Measurements from ENCODE around the gene CDV3. TPM values are rescaled to one million over a fixed set of nuclear protein-coding genes. Genes with fewer than 3 reads are reported as not detected.
A peak's percentile ranks its signal among the peaks of the same experiment; 100 is the strongest.
"Not testable (repeated sequence)": the region's sequence is repeated elsewhere in the genome, so short reads cannot be mapped to it uniquely, and the experiment has no call there.

CDV3 gene, protein sequence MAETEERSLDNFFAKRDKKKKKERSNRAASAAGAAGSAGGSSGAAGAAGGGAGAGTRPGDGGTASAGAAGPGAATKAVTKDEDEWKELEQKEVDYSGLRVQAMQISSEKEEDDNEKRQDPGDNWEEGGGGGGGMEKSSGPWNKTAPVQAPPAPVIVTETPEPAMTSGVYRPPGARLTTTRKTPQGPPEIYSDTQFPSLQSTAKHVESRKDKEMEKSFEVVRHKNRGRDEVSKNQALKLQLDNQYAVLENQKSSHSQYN
- total RNA-seq (2022) (278 and 309 TPM in 2 replicates), Bru-seq, nascent RNA (percentile 98 among the genes with signal in this experiment), BruChase-seq, experiment 1, labeled RNA remaining after a 6-hour chase (percentile 99 among the genes with signal in this experiment), BruChase-seq, experiment 2, labeled RNA remaining after a 2-hour chase (percentile 99 among the genes with signal in this experiment)
- long read RNA-seq, transcript CDV3-203 (5 exons, 955 nt): minor isoform, 72 of 283 reads
- long read RNA-seq, transcript CDV3-201 (5 exons, 3,307 nt): major isoform, 92 of 283 reads
- long read RNA-seq, partial matches to known transcripts: 12 of 283 reads
- long read RNA-seq, other reads (novel, unspliced or antisense): 107 of 283 reads

GRCh38 chr3:133573629-133574194 lies at the start of gene CDV3:
CDV3 (plus strand) TSS chr3:133573686; CDS start chr3:133574045, 359 bp downstream.
- intact Hi-C loops (cut with micrococcal nuclease): loop anchor here (2.0 to 10.0 kb wide), 2 partner anchors 37 to 231 kb away; partner anchors contain the start of gene SRPRB
- POLR2A ChIA-PET: interaction anchor here (0.6 to 4.2 kb wide), 22 partner anchors 9 to 912 kb away, joined by 3 to 57 read pairs (median 4); partner anchors contain the start of genes ANAPC13 and CEP63
- CTCF ChIA-PET: interaction anchor here (0.5 to 6.5 kb wide), 6 partner anchors 87 to 887 kb away, joined by 3 to 86 read pairs (median 4); no protein-coding TSS in a partner anchor
- Mint-ChIP-seq H3K27ac (ENCODE audit: low read depth, unreplicated experiment) (peak within 1 kb of the TSS; percentile 91), H3K9me3 (ENCODE audit: unreplicated experiment) (no peaks in the 10 kb centered on the region), H3K4me3 (ENCODE audit: unreplicated experiment) (peak within 1 kb of the TSS; percentile 91), H3K4me1 (ENCODE audit: insufficient read depth, unreplicated experiment) (peaks cover 30% of the 10 kb centered on the region), H3K36me3 (ENCODE audit: insufficient read depth, unreplicated experiment) (peaks cover 43% of the 10 kb centered on the region), H3K27me3 (ENCODE audit: insufficient read depth, unreplicated experiment) (no peaks in the 10 kb centered on the region)
- DNase-seq (ENCODE audit: unreplicated experiment): no peak
- no peak for TF ChIP-seq CTCF (IDR thresholded peaks at IDR 0.05; ENCODE audit: unreplicated experiment)
- BruUV-seq (replicated peaks): no TSS peak

DNA sequence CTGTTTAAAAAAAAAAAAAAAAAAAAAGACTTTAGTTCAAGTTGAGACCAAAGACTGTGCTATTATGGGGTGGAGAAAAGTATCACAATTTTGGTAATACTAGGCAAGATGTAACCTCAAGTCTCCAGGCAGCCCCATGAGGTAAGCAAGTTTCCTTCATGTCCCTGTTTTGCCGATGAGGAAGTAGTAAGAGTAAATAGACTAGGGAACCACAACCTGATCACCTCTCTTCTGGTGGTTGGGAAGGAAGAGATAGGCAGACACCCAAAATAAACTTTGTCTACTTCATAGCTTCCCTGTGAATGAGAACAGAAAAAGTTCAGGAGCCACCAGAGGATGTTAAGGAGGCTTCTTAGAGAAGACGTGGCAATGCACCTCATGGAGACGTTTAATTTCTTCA lies 49.7 kb upstream of the CDV3 start:
- H3K36me3 Mint-ChIP-seq (ENCODE audit: insufficient read depth, unreplicated experiment); intact Hi-C loops (cut with micrococcal nuclease); H3K27me3 Mint-ChIP-seq (ENCODE audit: insufficient read depth, unreplicated experiment); DNase-seq (ENCODE audit: unreplicated experiment); H3K9me3 Mint-ChIP-seq (ENCODE audit: unreplicated experiment); CTCF ChIA-PET; BruUV-seq (replicated peaks); H3K27ac Mint-ChIP-seq (ENCODE audit: low read depth, unreplicated experiment); H3K4me1 Mint-ChIP-seq (ENCODE audit: insufficient read depth, unreplicated experiment); H3K4me3 Mint-ChIP-seq (ENCODE audit: unreplicated experiment); POLR2A ChIA-PET: not testable (repeated sequence)

DNA sequence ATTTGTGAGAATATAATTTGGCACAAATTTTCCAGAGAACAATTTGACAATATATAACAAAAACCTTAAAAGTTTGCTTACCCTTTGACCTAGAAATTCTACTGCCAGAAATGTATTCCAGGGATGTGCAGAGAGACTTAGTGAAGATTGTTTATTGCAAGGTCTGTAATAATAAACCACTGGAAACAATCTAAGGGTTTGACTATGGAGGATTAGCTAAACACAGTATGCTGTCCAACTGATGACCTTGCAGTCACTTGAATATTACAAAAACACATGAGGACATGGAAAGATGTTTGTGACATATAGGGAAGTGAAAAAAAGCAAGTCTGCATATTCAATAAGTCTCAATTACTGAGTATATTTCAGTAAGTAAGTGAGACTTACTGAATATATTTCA lies 48.1 kb upstream of the CDV3 start:
- intact Hi-C loops (cut with micrococcal nuclease): no loop called here
- no peaks in the 10 kb centered on the region for H3K4me1 Mint-ChIP-seq (ENCODE audit: insufficient read depth, unreplicated experiment)
- no peak overlapping the region for H3K27ac Mint-ChIP-seq (ENCODE audit: low read depth, unreplicated experiment)
- TF ChIP-seq CTCF (IDR thresholded peaks at IDR 0.05; ENCODE audit: unreplicated experiment): no peak
- DNase-seq (ENCODE audit: unreplicated experiment): no peak
- H3K9me3 Mint-ChIP-seq (ENCODE audit: unreplicated experiment): peaks cover 8% of the 10 kb centered on the region
- BruUV-seq (replicated peaks): no TSS peak
- no peak overlapping the region for H3K4me3 Mint-ChIP-seq (ENCODE audit: unreplicated experiment)
- no peaks in the 10 kb centered on the region for H3K27me3 Mint-ChIP-seq (ENCODE audit: insufficient read depth, unreplicated experiment)
- CTCF ChIA-PET: interaction anchor here (0.7 kb wide), 1 partner anchor 62 kb away, joined by 3 read pairs; no protein-coding TSS in a partner anchor
- POLR2A ChIA-PET: interaction anchor here (1.0 kb wide), 1 partner anchor 10 kb away, joined by 4 read pairs; no protein-coding TSS in a partner anchor
- H3K36me3 Mint-ChIP-seq (ENCODE audit: insufficient read depth, unreplicated experiment): no peaks in the 10 kb centered on the region

GRCh38 chr3:133527081-133527715 lies 46.3 kb upstream of the CDV3 start:
- Mint-ChIP-seq H3K4me1 (ENCODE audit: insufficient read depth, unreplicated experiment) (no peaks in the 10 kb centered on the region), H3K27ac (ENCODE audit: low read depth, unreplicated experiment) (no peak overlapping the region), H3K9me3 (ENCODE audit: unreplicated experiment) (peaks cover 9% of the 10 kb centered on the region), H3K4me3 (ENCODE audit: unreplicated experiment) (no peak overlapping the region), H3K36me3 (ENCODE audit: insufficient read depth, unreplicated experiment) (no peaks in the 10 kb centered on the region), H3K27me3 (ENCODE audit: insufficient read depth, unreplicated experiment) (no peaks in the 10 kb centered on the region)
- CTCF ChIA-PET: no interaction called here
- POLR2A ChIA-PET: interaction anchor here (1.1 kb wide), 1 partner anchor 46 kb away, joined by 3 read pairs; the partner anchor contains the start of gene CDV3
- intact Hi-C loops (cut with micrococcal nuclease): no loop called here
- DNase-seq (ENCODE audit: unreplicated experiment): no peak
- BruUV-seq (replicated peaks): no TSS peak
- no peak for TF ChIP-seq CTCF (IDR thresholded peaks at IDR 0.05; ENCODE audit: unreplicated experiment)

Measured in MCF 10A (cell line).